D721Med (cell line): ENCODE data around the gene YTHDC1.

Experiments
- DNase-seq: peaks from one replicate; pipeline ENCODE4 v3.0.0; 2011; ENCODE audit warnings: low spot score; ENCODE audit not compliant: insufficient read length
- FAIRE-seq: peaks from 2 replicates; lab custom pipeline; 2011; peaks lifted over from hg19 to GRCh38; lab: Jason Lieb, UNC
- CTCF ChIP-seq: IDR thresholded peaks from 2 replicates; pipeline ENCODE4 v1.5.1; 2012; ENCODE audit warnings: mild to moderate bottlenecking, control low read depth; ENCODE audit not compliant: insufficient read depth; ENCODE audit errors: missing control alignments

YTHDC1 gene

GRCh38 chr4:68326141-68326540, 23.7 kb downstream of the YTHDC1 start:
- no peak for TF ChIP-seq CTCF
- DNase-seq (no peak), FAIRE-seq (no peak)

GRCh38 chr4:68324519-68325262, 25.2 kb downstream of the YTHDC1 start:
- no peak for DNase-seq
- peak; percentile 44 for FAIRE-seq

GRCh38 chr4:68319040-68319439, 30.9 kb downstream of the YTHDC1 start:
- FAIRE-seq (no peak), DNase-seq (no peak)
- no peak for TF ChIP-seq CTCF

More at GRCh38 chr4:68324519-68325262, 25.2 kb downstream of the YTHDC1 start:
- no peak for TF ChIP-seq CTCF

- DNase-seq (no peak), FAIRE-seq (no peak)
- TF ChIP-seq CTCF: no peak
Measured at GRCh38 chr4:68316193-68316969, 33.5 kb downstream of the YTHDC1 start.

GRCh38 chr4:68310651-68311247, 39.1 kb downstream of the YTHDC1 start:
- no peak for TF ChIP-seq CTCF
- FAIRE-seq: no peak
- DNase-seq: no peak

- FAIRE-seq (no peak), DNase-seq (no peak)
- TF ChIP-seq CTCF: no peak
Measured at GRCh38 chr4:68304731-68305130, 45.2 kb downstream of the YTHDC1 start.
